ENCODE results near the gene MED25. TPM values are rescaled to one million over a fixed set of nuclear protein-coding genes. Genes with fewer than 3 reads are reported as not detected.

MED25 gene
- total and polyA plus RNA-seq, 2 of the 8 experiments (the other 6 are each of a cell fraction or from before 2014, with no cell fraction given): 21.6 to 71.4 TPM

GRCh38 chr19:49866933-49867782, 49.1 kb downstream of the MED25 start, which contains the start of gene PNKP (continued):
- no peak for TF ChIP-seq CHD7 (IDR thresholded peaks at IDR 0.05; ENCODE audit: insufficient replicate concordance, low read length)
- no peak for TF ChIP-seq RAD21 (IDR thresholded peaks at IDR 0.05 in 1 of 2, conservative IDR thresholded peaks at IDR 0.05 in 1 of 2; ENCODE audit: low read depth in 2 of 2, low read length in 2 of 2)
- TF ChIP-seq TAF7 (optimal IDR thresholded peaks at IDR 0.05; ENCODE audit: borderline replicate concordance, low read depth, low read length): peak; percentile 23
- no peak for TF ChIP-seq NANOG (IDR thresholded peaks at IDR 0.05; ENCODE audit: insufficient read depth, low read depth, low read length, poor library complexity, severe bottlenecking)
- peak; percentile 22; the same call in 1 of the 2 replicates for TF ChIP-seq SP2 (IDR thresholded peaks at IDR 0.05; ENCODE audit: low read length)
